ENCODE measurements around the gene AJUBA. TPM values are rescaled to one million over a fixed set of nuclear protein-coding genes. Genes with fewer than 3 reads are reported as not detected.

AJUBA gene
- total and polyA plus RNA-seq, 2 of the 8 experiments (the other 6 are each of a cell fraction or from before 2014, with no cell fraction given) = 33.1 to 46.0 TPM

- Histone ChIP-seq H3K4me1 (replicated peaks in 1 of 4; ENCODE audit: control insufficient read depth in 3 of 4, insufficient read depth in 4 of 4, low read length in 3 of 4) (peaks cover 0 to 3% (median 1%) of the 10 kb centered on the region in 4 experiments; a peak in 3 of 7 replicates), H4K5ac (ENCODE audit: insufficient read length, low read depth, low read length) (peak overlapping the region; percentile 96), H3K36me3 (ENCODE audit: control insufficient read depth in 2 of 4, insufficient read depth in 4 of 4, low read length in 3 of 4) (peaks cover 21 to 38% (median 30%) of the 10 kb centered on the region in 4 experiments; a peak in 7 of 8 replicates), H2BK120ac (replicated peaks; ENCODE audit: low read depth, low read length) (no peak overlapping the region), H2AK5ac (ENCODE audit: low read depth, low read length) (no peak overlapping the region), H3K23me2 (ENCODE audit: low read depth, low read length) (peaks cover 9% of the 10 kb centered on the region), H3K4me2 (ENCODE audit: insufficient read depth in 1 of 2, low read depth in 2 of 2, low read length in 2 of 2) (peak overlapping the region; percentile 85 to 88), H2BK5ac (ENCODE audit: low read depth, low read length) (peak overlapping the region; percentile 95; the same call in 1 of the 2 replicates), H3K9me3 (ENCODE audit: insufficient read depth in 2 of 2, low read depth in 1 of 2, low read length in 1 of 2) (no peaks in the 10 kb centered on the region), H3K14ac (ENCODE audit: insufficient read length) (no peak overlapping the region), H3K4ac (replicated peaks; ENCODE audit: insufficient read length, low read depth, low read length) (no peak overlapping the region), H3K9ac (replicated peaks in 1 of 4; ENCODE audit: extremely low read depth in 1 of 4, low read depth in 3 of 4, low read length in 3 of 4) (peak overlapping the region; percentile 82 to 96 (median 89); a peak in 6 of 7 replicates), H2BK15ac (ENCODE audit: low read length) (no peak overlapping the region), H3K4me3 (ENCODE audit: extremely low read depth in 1 of 4, insufficient read depth in 2 of 4, low read depth in 3 of 4, low read length in 4 of 4) (peak overlapping the region; percentile 65 to 94 (median 86)), H2BK20ac (ENCODE audit: low read length) (no peak overlapping the region), H4K20me1 (replicated peaks in 1 of 2; ENCODE audit: control insufficient read depth in 1 of 2, insufficient read depth in 2 of 2, low read length in 2 of 2) (peaks cover 0 to 2% of the 10 kb centered on the region in 2 experiments), H3K56ac (replicated peaks; ENCODE audit: insufficient read length, low read depth, low read length) (peak overlapping the region; percentile 74), H3K79me2 (ENCODE audit: control insufficient read depth in 1 of 2, insufficient read depth in 2 of 2, low read length in 2 of 2) (peaks cover 5 to 21% of the 10 kb centered on the region in 2 experiments), H3K27me3 (replicated peaks in 1 of 4; ENCODE audit: control insufficient read depth in 3 of 4, extremely low read depth in 1 of 4, insufficient read depth in 3 of 4, low read length in 3 of 4) (no peaks in the 10 kb centered on the region), H4K8ac (ENCODE audit: extremely low read depth, insufficient read depth, low read length) (no peak overlapping the region; the same call in 1 of the 2 replicates), H4K91ac (replicated peaks; ENCODE audit: insufficient read length, low read length) (peak overlapping the region; percentile 8), H2AFZ (ENCODE audit: low read length) (peak overlapping the region; percentile 77; the same call in 1 of the 2 replicates), H3K18ac (ENCODE audit: extremely low read depth, low read length) (no peak overlapping the region), H3K27ac (ENCODE audit: low read depth, low read length) (peak overlapping the region; percentile 95), H2BK12ac (ENCODE audit: low read depth, low read length) (no peak overlapping the region), H3K79me1 (ENCODE audit: low read depth, low read length) (peaks cover 5% of the 10 kb centered on the region; the same call in 1 of the 2 replicates), H3K23ac (ENCODE audit: insufficient read length) (no peak overlapping the region)
- WGBS, 2 experiments (ENCODE audit: extremely low coverage in 1 of 2, insufficient coverage in 1 of 2, insufficient read length in 1 of 2, insufficient replicate concordance in 2 of 2, low coverage in 1 of 2, low lambda C conversion rate in 2 of 2, missing lambda C conversion rate in 1 of 2) = 40% methylated on average over 12 of the region's 12 CpGs; no CpG with 5 or more reads in 1 of the 2 experiments
- DNase-seq (ENCODE audit: low read depth in 1 of 2, low spot score in 2 of 2) (no peak), FAIRE-seq (no peak)
- ChIA-PET CTCF (ENCODE audit: partially characterized antibody) (interaction anchor here (0.7 to 3.2 kb wide), 12 partner anchors 12 to 370 kb away, joined by 3 to 22 read pairs (median 4); partner anchors contain the start of genes LRP10 and PSMB11), POLR2A (ENCODE audit: partially characterized antibody) (interaction anchor here (0.6 to 4.6 kb wide), 23 partner anchors 9 to 398 kb away, joined by 3 to 67 read pairs (median 5); partner anchors contain the start of genes ACIN1, AJUBA, C14orf119 and HAUS4)
These were observed 53.9 kb downstream of the AJUBA start for GRCh38 chr14:22928237-22929103.
